GM19324 (cell line): ENCODE data around the gene LPP.

ENCODE experiments used
- ATAC-seq: cut with Tn5 transposase; IDR thresholded peaks from one replicate; pipeline ENCODE4 v1.9.1; 2021; ENCODE audit warnings: mild to moderate bottlenecking, moderate library complexity; ENCODE audit not compliant: unreplicated experiment, low FRiP score

LPP gene

GRCh38 chr3:188939814-188940572 is 786.0 kb downstream of the LPP start:
- ATAC-seq: no peak
